GM18507 (cell line): Measurements from ENCODE around the gene WDFY2.

ENCODE experiments used
- DNase-seq: peaks from one replicate; pipeline ENCODE4 v3.0.0; 2011; ENCODE audit warnings: low read depth; ENCODE audit not compliant: insufficient read length; ENCODE audit errors: extremely low spot score
- FAIRE-seq: peaks from 2 replicates; lab custom pipeline; 2011; peaks lifted over from hg19 to GRCh38; lab: Jason Lieb, UNC

Gene WDFY2

GRCh38 chr13:51773515-51773914 lies 189.3 kb downstream of the WDFY2 start:
- FAIRE-seq, result no peak

GRCh38 chr13:51776179-51776578 lies 191.9 kb downstream of the WDFY2 start:
- no peak for FAIRE-seq
- no peak for DNase-seq

More at GRCh38 chr13:51773515-51773914, 189.3 kb downstream of the WDFY2 start:
- no peak for DNase-seq

- DNase-seq (no peak), FAIRE-seq (no peak)
Observed at GRCh38 chr13:51777921-51778320, 193.7 kb downstream of the WDFY2 start.

GRCh38 chr13:51778392-51778791 lies 194.1 kb downstream of the WDFY2 start:
- no peak for FAIRE-seq
- DNase-seq, result no peak

GRCh38 chr13:51780099-51780498 lies 195.8 kb downstream of the WDFY2 start:
- no peak for DNase-seq
- FAIRE-seq, result no peak

GRCh38 chr13:51781246-51782022 lies 197.2 kb downstream of the WDFY2 start:
- DNase-seq (no peak), FAIRE-seq (no peak)

GRCh38 chr13:51782026-51782710 lies 197.9 kb downstream of the WDFY2 start:
- FAIRE-seq, result no peak
- no peak for DNase-seq

GRCh38 chr13:51783428-51784094 lies 199.3 kb downstream of the WDFY2 start:
- DNase-seq (no peak), FAIRE-seq (no peak)

- FAIRE-seq, result no peak
Observed at GRCh38 chr13:51784097-51784496, 199.8 kb downstream of the WDFY2 start.

GRCh38 chr13:51785712-51786424 lies 201.6 kb downstream of the WDFY2 start:
- no peak for FAIRE-seq

More at GRCh38 chr13:51784097-51784496, 199.8 kb downstream of the WDFY2 start:
- DNase-seq, result no peak

GRCh38 chr13:51786425-51787265 lies 202.4 kb downstream of the WDFY2 start:
- no peak for FAIRE-seq

More at GRCh38 chr13:51785712-51786424, 201.6 kb downstream of the WDFY2 start:
- no peak for DNase-seq

GRCh38 chr13:51793570-51794271 lies 209.5 kb downstream of the WDFY2 start:
- FAIRE-seq (peak; percentile 82), DNase-seq (no peak)

More at GRCh38 chr13:51786425-51787265, 202.4 kb downstream of the WDFY2 start:
- DNase-seq, result no peak

GRCh38 chr13:51794964-51795363 lies 210.7 kb downstream of the WDFY2 start:
- DNase-seq, result no peak
- FAIRE-seq, result no peak

GRCh38 chr13:51795419-51795818 lies 211.2 kb downstream of the WDFY2 start:
- no peak for DNase-seq

GRCh38 chr13:51796546-51796945 lies 212.3 kb downstream of the WDFY2 start:
- FAIRE-seq (no peak), DNase-seq (no peak)

More at GRCh38 chr13:51795419-51795818, 211.2 kb downstream of the WDFY2 start:
- no peak for FAIRE-seq

- no peak for DNase-seq
- peak; percentile 91 for FAIRE-seq
Observed at GRCh38 chr13:51797664-51798488, 213.6 kb downstream of the WDFY2 start.

- no peak for DNase-seq
- FAIRE-seq, result no peak
Observed at GRCh38 chr13:51799261-51799660, 215.0 kb downstream of the WDFY2 start.
